HG02943 (cell line): ENCODE results near the gene RBM10.
"Not testable (repeated sequence)": the region's sequence is repeated elsewhere in the genome, so short reads cannot be mapped to it uniquely, and the experiment has no call there.

Experiments used
- ATAC-seq: cut with Tn5 transposase; IDR thresholded peaks from one replicate; pipeline ENCODE4 v1.9.1; 2021; ENCODE audit warnings: mild to moderate bottlenecking, low read depth, moderate library complexity; ENCODE audit not compliant: unreplicated experiment

Gene RBM10, protein sequence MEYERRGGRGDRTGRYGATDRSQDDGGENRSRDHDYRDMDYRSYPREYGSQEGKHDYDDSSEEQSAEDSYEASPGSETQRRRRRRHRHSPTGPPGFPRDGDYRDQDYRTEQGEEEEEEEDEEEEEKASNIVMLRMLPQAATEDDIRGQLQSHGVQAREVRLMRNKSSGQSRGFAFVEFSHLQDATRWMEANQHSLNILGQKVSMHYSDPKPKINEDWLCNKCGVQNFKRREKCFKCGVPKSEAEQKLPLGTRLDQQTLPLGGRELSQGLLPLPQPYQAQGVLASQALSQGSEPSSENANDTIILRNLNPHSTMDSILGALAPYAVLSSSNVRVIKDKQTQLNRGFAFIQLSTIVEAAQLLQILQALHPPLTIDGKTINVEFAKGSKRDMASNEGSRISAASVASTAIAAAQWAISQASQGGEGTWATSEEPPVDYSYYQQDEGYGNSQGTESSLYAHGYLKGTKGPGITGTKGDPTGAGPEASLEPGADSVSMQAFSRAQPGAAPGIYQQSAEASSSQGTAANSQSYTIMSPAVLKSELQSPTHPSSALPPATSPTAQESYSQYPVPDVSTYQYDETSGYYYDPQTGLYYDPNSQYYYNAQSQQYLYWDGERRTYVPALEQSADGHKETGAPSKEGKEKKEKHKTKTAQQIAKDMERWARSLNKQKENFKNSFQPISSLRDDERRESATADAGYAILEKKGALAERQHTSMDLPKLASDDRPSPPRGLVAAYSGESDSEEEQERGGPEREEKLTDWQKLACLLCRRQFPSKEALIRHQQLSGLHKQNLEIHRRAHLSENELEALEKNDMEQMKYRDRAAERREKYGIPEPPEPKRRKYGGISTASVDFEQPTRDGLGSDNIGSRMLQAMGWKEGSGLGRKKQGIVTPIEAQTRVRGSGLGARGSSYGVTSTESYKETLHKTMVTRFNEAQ

DNA sequence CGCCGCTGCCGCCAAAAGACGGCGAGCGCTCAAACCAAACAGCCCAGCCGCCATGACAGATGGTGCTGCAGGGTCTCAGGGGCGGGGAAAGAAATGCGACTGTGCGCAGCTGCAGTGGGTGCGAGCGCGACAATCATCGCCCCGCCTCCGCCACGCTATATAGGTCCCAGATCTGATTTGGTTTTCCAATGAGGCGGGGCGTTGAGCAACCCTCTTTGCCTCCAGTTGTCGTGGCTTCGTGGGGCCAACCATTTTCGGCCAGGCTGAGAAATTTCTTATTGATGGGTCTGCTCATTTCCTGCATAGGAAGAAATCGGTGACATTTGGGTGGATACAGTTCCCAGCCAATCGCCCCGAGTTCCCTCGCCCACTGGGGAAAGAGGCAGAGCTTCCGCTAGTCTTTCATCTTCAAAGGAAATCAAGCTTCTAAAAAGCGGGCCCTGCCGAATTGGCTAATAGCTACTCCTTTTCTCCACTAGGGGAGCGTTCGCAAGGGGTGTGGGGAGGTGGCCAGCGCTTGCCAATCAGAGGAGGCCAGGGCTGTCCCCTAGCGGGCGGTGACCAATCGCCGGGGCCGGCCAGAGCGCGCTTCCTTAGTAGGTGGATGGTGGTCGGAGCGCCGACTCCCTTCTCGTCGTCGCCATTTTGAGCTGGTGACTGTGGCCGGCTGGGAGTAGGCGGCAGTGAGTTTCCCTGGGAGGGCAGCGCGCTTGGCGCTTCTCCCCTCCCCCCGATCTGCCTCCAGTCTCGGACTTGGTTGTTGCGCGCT lies at the start of gene RBM10, which contains the start of gene NDUFB11:
Gene RBM10 (plus strand): TSS at position 596 of the 769 bp plus-strand sequence. CDS start 2,261 bp downstream, outside the sequence.
Gene NDUFB11 (minus strand): TSS at position 77 of the 769 bp plus-strand sequence. CDS start 23 bp downstream, at position 54.
- ATAC-seq, result peak; percentile 82

DNA sequence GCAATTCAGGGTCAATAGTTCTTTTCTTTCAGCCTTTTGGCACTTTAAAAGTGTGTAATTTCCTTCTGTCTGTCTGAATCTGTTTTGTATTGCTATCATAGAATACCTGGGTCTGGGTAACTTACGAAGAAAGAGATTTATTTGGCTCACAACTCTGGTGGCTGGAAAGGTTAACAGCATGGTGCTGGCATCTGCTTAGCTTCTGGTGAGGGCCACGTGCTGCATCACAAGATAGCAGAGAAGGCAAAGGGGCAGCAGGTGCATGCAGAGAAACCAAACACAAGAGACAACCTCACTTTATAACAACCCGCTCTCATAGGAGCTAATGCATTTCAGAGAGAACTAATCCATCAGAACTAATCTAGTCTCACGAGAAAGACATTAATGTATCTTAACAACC lies 48.0 kb upstream of the RBM10 start:
- no peak for ATAC-seq

DNA sequence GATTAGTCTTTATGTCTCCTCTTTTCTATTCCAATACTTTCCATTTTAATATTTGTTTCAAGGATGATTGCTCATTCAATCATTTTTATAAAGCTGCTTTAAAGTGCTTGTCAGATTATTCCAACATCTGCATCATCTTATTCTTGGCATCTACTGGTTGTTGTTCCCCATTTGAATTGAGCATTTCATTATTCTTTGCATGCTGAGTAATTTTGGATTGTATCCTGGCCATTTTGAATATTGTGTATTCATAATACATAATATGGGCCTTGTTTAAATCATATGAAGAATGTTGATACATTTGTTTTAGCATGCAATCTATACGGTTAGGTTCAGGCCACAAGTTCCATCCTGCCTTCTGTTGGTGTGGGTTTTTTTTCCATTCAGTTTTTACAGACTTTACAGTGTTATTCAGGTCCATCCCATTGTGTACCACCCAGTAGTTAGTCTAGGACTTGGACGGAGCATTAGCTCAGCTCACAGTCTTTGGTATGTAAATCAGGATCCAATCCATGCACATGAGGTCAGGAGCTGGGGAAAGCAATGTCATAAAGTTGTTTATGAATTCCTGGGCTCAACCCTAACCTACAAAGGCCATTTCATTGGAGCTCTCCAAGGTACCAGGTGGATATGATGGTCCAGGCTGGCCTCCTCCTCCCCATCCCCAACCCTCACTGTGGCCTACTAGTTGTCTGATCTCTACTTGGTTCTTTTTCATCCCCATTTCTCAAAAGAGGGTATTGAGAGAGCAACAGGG lies 46.5 kb upstream of the RBM10 start:
- ATAC-seq, result no peak

DNA sequence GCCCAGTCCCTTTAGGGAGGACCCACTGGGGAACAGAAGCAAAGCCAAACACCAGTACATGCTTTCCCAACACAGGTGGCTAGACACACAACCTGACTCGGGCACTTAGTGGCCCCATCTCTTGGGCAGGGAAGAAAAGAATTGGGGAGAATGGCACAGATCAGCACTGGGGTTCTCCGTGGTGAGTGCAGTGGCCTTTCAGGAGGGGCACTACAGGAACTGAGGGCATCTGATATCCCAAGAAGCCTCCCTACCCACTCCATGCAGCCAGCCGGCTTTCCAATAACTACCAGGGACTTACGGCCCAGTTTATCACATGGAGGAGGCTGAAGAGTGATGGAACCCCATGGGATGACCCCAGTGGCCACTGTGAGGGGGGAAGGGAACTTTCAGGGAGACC lies 43.8 kb upstream of the RBM10 start:
- no peak for ATAC-seq

DNA sequence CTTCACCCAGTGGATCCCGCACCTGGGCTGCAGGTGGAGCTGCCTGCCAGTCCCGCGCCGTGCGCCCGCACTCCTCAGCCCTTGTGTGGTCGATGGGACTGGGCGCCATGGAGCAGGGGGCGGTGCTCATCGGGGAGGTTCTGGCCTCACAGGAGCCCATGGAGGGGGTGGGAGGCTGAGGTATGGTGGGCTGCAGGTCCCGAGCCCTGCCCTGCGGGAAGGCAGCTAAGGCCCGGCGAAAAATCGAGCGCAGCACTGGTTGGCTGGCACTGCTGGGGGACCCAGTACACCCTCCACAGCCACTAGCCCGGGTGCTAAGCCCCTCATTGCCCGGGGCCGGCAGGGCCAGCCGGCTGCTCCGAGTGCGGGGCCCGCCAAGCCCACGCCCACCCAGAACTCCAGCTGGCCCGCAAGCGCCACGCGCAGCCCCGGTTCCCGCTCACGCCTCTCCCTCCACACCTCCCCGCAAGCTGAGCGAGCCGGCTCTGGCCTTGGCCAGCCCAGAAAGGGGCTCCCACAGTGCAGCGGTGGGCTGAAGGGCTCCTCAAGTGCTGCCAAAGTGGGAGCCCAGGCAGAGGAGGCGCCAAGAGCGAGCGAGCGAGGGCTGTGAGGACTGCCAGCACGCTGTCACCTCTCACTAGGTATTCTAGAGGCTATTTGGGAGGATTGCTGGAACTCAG lies 33.9 kb upstream of the RBM10 start:
- ATAC-seq, result not testable (repeated sequence)

DNA sequence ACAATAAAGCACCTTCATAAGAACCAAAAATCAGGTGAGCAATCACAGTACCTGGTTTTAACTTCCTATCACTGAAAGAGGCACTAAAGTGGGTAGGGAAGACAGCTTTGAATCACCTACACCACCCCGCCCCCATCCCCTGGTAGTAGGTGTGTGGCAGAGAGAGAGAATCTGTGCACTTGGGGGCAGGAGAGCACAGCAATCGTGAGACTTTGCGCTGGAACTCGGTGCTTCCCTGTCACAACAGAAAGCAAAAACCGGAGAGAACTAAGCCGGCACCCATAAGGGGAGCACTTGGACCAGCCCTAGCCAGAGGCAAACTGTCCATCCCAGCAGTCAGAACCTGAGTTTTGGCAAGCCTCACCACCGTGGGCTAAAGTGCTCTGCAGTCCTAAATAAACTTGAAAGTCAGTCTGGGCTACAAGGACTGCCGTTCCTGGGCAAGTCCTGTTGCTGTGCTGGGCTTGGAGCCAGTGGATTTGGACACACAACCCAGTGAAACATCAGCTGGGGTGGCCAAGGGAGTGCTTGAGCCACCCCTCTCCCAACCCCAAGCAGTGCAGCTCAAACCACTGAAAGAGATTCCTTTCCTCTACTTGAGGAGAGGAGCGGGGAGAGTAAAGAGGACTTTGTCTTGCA lies 32.6 kb upstream of the RBM10 start:
- ATAC-seq, result no peak

DNA sequence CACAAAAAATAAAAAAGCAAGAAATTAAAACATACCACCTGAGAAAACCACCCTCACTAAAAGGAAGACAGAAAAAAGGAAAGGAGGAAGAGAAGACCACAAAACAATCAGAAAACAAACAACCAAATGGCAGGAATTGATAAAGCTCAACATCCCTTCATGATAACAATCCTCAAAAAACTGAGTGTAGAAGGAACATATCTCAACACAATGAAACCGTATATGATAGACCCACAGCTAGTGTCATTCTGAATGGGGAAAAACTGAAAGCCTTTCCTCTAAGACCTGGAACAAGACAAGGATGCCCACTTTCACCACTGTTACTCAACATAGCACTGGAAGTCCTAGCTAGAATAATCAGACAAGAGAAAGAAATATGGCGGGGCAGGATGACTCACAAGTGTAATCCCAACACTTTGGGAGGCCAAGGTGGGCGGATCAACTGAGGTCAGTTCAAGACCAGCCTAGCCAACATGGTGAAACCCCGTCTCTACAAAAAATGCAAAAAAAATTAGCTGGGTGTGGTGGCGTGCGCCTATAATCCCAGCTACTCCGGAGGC lies 28.4 kb upstream of the RBM10 start:
- not testable (repeated sequence) for ATAC-seq

DNA sequence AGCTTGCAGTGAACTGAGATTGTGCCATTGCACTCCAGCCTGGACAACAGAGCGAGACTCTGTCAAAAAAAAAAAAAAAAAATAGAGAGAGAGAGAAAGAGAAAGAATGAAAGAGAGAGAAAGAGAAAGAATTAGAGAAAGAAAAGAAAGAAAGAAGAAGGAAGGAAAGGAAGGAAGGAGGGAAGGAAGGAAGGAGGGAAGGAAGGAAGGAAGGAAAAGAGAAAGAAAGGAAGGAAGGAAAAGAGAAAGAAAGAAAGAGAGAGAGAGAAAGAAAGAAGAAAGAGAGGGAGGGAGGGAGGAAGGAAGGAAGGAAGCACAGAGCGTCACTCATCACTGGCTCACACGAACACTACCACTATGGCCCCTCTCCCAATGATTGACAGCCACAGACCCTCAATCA lies 20.6 kb upstream of the RBM10 start:
- ATAC-seq, result not testable (repeated sequence)

DNA sequence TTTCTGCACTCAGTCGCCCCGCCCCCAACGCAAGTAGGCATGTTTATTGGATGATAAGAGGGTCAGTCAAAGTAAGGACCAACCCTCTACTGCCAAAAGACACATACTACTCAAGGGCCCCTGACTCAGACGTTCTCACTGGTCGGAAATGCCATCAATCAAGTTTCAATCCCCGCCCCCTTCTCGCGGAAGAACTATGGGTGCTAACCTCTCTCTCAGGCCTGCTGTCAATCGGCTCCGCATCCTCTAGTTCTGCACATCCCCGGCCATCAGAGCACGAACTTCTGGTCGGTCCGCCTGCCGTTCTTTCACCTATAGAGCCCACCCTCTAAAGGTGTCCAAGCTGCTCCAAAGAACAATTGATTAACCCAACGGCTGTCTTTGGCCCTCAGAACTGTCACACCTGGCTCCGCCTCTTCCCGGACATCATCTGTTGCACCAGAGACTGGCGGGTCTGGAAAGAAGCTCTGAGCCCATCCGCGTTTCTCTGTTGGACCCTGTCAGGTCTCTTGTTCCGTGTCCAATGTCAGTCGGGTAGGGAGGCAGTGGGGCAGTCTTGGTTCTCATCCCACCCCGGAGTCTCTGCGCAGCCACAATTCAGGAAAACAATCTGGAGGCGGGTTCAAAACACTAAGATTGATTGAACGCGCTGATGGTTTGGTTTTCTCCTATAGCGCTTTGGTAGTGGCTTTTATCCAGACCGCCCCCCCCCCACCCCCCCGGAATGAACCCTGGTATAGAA lies 15.7 kb upstream of the RBM10 start:
- peak; percentile 94 for ATAC-seq

DNA sequence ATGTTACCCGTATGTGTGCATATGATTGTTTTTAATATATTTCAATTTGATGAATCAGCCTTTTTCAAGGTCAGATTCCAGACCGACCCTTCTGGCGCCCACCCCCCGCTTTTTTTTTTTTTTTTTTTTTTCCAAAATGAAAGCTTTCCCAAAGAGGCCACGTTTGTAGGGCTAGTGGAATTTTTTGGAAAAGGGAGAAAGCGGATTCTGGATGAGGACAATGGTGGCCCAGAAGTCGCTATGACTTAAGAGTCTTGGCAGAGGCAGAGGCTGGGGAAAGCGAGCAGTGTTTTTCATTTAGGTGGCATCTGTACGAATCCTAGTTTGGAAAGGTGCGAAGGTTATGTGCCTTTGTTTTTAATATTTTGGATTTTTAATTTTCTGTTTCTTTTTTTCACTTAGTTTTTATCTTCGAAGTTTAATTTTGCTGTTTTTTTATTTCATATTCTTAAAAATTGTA lies 15.1 kb upstream of the RBM10 start:
- ATAC-seq, result no peak

DNA sequence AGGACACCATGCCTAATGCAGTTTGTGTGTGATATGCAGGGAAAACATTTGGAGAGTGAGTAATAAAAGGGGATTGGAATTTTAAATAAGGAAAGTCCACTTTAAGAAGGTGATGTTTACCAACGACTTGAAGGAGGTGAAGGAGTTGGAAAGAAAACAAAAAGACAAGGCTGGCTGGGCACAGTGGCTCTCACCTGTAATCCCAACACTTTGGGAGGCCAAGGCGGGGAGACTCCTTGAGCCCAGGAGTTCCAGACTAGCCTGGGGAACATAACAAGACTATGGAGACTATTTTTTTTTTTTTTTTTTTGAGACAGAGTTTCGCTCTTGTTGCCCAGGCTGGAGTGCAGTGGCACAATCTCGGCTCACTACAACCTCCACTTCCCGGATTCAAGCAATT lies 11.5 kb upstream of the RBM10 start:
- no peak for ATAC-seq

DNA sequence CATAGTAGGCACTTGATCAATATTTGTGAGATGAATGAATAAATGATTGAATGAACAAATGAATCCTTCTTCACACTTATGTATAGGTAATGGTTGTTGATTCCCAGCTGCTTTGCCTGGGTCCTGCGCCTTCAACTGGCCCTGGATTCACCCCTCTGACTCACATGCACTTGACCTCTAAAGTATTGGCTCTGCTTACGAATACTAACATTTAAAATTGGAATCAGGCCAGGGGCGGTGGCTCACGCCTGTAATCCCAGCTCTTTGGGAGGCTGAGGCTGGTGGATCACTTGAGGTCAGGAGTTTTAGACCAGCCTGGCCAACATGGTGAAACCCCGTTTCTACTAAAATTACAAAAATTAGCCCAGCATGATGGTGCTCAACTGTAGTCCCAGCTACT lies 9.4 kb upstream of the RBM10 start:
- not testable (repeated sequence) for ATAC-seq

DNA sequence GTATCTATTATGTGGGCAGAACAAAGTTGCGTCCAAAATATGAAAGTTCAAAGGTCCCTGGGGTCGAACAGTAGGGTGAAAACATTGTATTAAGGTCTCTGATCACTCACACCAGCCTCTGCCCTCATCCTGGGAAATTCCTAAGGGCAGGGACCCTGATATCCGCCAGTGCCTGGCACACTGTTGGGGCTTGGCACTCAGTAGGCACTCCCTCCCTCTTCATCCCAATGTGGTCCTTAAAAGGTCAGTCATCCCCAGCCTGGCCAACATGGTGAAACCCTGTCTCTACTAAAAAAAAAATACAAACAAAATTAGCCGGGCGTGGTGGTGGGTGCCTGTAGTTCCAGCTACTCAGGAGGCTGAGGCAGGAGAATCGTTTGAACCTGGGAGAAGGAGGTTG lies 6.8 kb upstream of the RBM10 start:
- no peak for ATAC-seq

DNA sequence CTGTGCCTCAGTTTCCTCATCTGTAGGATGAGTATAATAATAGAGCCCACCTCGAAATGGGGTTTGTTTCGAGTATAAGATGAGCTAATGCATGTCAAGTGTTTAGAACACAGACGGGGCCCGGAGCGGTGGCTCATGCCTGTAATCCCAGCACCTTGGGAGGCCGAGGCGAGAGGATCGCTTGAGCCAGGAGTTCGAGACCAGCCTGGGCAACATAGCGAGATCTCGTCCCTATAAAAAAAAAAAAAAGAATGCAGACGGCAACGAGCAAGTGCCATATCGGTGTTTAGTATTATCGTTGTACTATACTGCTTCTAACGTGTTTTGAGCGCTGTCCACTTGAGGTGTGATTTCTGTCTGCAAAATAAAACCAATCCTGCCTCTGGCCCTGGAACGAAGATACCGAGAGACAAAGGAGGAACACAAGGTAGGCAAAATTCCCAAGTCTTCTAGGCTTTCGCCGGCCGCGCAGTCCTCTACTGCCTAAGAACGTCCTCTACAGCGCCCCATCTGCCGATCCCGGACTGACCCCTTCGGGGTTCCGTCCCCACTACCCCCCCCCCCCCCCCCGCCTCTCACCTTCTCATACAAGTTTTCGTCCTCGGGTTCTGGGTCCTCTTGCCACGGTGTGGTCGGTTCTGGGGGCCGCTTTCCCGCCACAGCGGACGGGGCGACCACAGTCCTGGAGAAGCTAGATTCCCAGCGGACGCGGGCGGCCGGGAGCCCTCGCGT lies 961 bp upstream of the RBM10 start:
- peak; percentile 9 for ATAC-seq

DNA sequence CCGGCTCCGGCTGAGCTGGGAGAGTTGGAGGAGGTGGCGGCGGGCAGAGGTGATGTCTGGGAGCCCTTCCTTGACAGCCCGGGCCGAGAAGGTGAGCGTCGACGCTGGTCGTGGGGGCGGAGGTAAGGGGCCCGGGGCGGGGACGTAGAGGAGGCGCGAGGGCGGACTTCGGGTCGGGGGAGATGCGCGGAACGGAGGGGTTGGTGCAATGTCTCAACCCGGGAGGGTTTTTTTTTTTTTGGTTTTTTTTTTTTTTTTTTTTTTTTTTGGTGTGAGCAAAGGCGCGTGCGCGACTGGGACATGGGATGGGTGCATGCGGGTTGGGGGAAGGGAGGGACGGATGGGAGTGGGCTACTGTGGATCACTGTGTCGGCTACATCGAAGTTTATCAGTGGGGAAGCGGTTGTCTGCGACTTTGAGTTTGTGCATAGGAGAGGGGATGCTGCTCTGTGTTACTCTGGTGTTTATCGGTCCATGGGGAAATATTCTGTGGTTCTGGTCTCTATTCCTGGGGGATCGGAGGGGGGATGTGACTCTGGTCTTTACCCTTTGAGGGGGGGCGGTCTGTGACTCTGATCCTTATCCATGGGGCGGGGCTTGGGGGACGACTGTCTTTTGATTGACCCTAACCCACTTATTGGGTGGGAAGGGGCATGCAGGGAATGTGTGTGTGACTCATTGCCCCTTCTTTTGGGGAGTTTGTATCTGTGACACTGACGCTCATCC lies 537 bp downstream of the RBM10 start:
- peak; percentile 32 for ATAC-seq
